ENCODE measurements around the gene FAM111A. TPM values are rescaled to one million over a fixed set of nuclear protein-coding genes. Genes with fewer than 3 reads are reported as not detected.

FAM111A gene
- total RNA-seq, 6 experiments from 2014 or later = 10.8 to 19.5 (median 16.6) TPM

GRCh38 chr11:59182457-59183151 is 39.9 kb downstream of the FAM111A start:
- 100% methylated on average over 1 of the region's 4 CpGs for WGBS (ENCODE audit: insufficient coverage, low coverage, low lambda C conversion rate, missing lambda C conversion rate)

GRCh38 chr11:59183771-59184170 is 41.1 kb downstream of the FAM111A start:
- intact Hi-C loops (cut with DNase I) = no loop called here
- peak overlapping the region in 1 of 3 donors; percentile 15 for H3K27ac ChIP-seq
- ATAC-seq (peak in 2 of 4 donors; percentile 36 to 52), DNase-seq (no peak)
- no peaks in the 10 kb centered on the region for H3K27me3 ChIP-seq
- TF ChIP-seq POLR2A (IDR thresholded peaks at IDR 0.05) = no peak
- TF ChIP-seq CTCF (IDR thresholded peaks at IDR 0.05) = no peak
- no peaks in the 10 kb centered on the region for H3K9me3 ChIP-seq
- whole genome bisulfite sequencing (ENCODE audit: insufficient coverage, low coverage, low lambda C conversion rate, missing lambda C conversion rate) = 17% methylated on average over 1 of the region's 1 CpG
- peaks cover 0 to 43% (median 13%) of the 10 kb centered on the region in 4 donors for H3K4me1 ChIP-seq
- peaks cover 0 to 7% (median 2%) of the 10 kb centered on the region in 4 donors for H3K36me3 ChIP-seq
- no peak overlapping the region for H3K4me3 ChIP-seq

More at GRCh38 chr11:59182457-59183151, 39.9 kb downstream of the FAM111A start:
- no peak for DNase-seq
- no peak overlapping the region for H3K4me3 ChIP-seq
- peaks cover 0 to 4% (median 2%) of the 10 kb centered on the region in 4 donors for H3K36me3 ChIP-seq
- no peaks in the 10 kb centered on the region for H3K27me3 ChIP-seq
- no peak for TF ChIP-seq POLR2A (IDR thresholded peaks at IDR 0.05)
- peak; percentile 11 to 46 (median 28) for TF ChIP-seq CTCF (IDR thresholded peaks at IDR 0.05)
- H3K4me1 ChIP-seq = peaks cover 0 to 40% (median 13%) of the 10 kb centered on the region in 4 donors
- H3K27ac ChIP-seq = no peak overlapping the region
- intact Hi-C loops (cut with DNase I) = no loop called here
- ATAC-seq = peak in 3 of 4 donors; percentile 29 to 50 (median 30)
- H3K9me3 ChIP-seq = no peaks in the 10 kb centered on the region

- TF ChIP-seq CTCF (IDR thresholded peaks at IDR 0.05) = no peak
- TF ChIP-seq POLR2A (IDR thresholded peaks at IDR 0.05) = no peak
- WGBS (ENCODE audit: insufficient coverage, low coverage, low lambda C conversion rate, missing lambda C conversion rate) = 75% methylated on average over 8 of the region's 9 CpGs
- Histone ChIP-seq H3K36me3 (peaks cover 0 to 14% (median 4%) of the 10 kb centered on the region in 4 donors), H3K27ac (no peak overlapping the region), H3K4me1 (peaks cover 0 to 43% (median 17%) of the 10 kb centered on the region in 4 donors), H3K27me3 (no peaks in the 10 kb centered on the region), H3K9me3 (no peaks in the 10 kb centered on the region), H3K4me3 (no peak overlapping the region)
- no peak for ATAC-seq
- no peak for DNase-seq
- intact Hi-C loops (cut with DNase I) = no loop called here
These were observed 42.2 kb downstream of the FAM111A start for GRCh38 chr11:59184691-59185339.

- H3K4me1 ChIP-seq = peaks cover 0 to 48% (median 19%) of the 10 kb centered on the region in 4 donors
- H3K27ac ChIP-seq = peak overlapping the region in 2 of 3 donors; percentile 44
- TF ChIP-seq CTCF (IDR thresholded peaks at IDR 0.05) (no peak), POLR2A (IDR thresholded peaks at IDR 0.05) (no peak)
- ATAC-seq (no peak), DNase-seq (no peak)
- H3K9me3 ChIP-seq = no peaks in the 10 kb centered on the region
- no peak overlapping the region for H3K4me3 ChIP-seq
- intact Hi-C loops (cut with DNase I) = no loop called here
- 76% methylated on average over 5 of the region's 5 CpGs for WGBS (ENCODE audit: insufficient coverage, low coverage, low lambda C conversion rate, missing lambda C conversion rate)
- H3K27me3 ChIP-seq = no peaks in the 10 kb centered on the region
- H3K36me3 ChIP-seq = peaks cover 0 to 14% (median 6%) of the 10 kb centered on the region in 4 donors
These were observed 42.8 kb downstream of the FAM111A start for GRCh38 chr11:59185386-59185945.

Measured in right lobe of liver (tissue), 6 donors.